Gastroesophageal sphincter (tissue), 3 donors: ENCODE results near the gene PFDN1.

ENCODE experiments used
- POLR2A ChIP-seq, 2 donors: fragments of 450-650 bp; IDR thresholded peaks; one replicate each; pipeline ENCODE4 v1.6.1; 2017; ENCODE audit warnings: antibody characterized with exemption in 2 of 2, mild to moderate bottlenecking in 2 of 2, moderate library complexity in 1 of 2
- POLR2AphosphoS5 ChIP-seq: sonication (generic); formaldehyde crosslinking; IDR thresholded peaks from one replicate; pipeline ENCODE4 v1.6.1; 2017; ENCODE audit warnings: antibody characterized with exemption
- TF ChIP-seq, protein P1 (sequence below), 4 experiments: fragments of 200-600 bp in 2 of 4; fragments of 450-650 bp in 2 of 4; sonication (generic) in 1 of 4; IDR thresholded peaks; one replicate each; pipeline ENCODE4 v1.5.1; 2017 to 2019; ENCODE audit warnings: antibody characterized with exemption in 4 of 4, mild to moderate bottlenecking in 2 of 4, moderate library complexity in 2 of 4

- no peak for TF ChIP-seq POLR2A (IDR thresholded peaks at IDR 0.05)
- TF ChIP-seq, protein P1, sequence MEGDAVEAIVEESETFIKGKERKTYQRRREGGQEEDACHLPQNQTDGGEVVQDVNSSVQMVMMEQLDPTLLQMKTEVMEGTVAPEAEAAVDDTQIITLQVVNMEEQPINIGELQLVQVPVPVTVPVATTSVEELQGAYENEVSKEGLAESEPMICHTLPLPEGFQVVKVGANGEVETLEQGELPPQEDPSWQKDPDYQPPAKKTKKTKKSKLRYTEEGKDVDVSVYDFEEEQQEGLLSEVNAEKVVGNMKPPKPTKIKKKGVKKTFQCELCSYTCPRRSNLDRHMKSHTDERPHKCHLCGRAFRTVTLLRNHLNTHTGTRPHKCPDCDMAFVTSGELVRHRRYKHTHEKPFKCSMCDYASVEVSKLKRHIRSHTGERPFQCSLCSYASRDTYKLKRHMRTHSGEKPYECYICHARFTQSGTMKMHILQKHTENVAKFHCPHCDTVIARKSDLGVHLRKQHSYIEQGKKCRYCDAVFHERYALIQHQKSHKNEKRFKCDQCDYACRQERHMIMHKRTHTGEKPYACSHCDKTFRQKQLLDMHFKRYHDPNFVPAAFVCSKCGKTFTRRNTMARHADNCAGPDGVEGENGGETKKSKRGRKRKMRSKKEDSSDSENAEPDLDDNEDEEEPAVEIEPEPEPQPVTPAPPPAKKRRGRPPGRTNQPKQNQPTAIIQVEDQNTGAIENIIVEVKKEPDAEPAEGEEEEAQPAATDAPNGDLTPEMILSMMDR (IDR thresholded peaks at IDR 0.05), result no peak
- TF ChIP-seq POLR2AphosphoS5, result no peak
Measured at GRCh38 chr5:140265845-140266244, 37.1 kb downstream of the PFDN1 start.
